ENCODE results near the gene CCDC15. TPM values are rescaled to one million over a fixed set of nuclear protein-coding genes. Genes with fewer than 3 reads are reported as not detected.

Gene CCDC15
- total RNA-seq, 3 donors from 2014 or later = 0.73 to 1.8 (median 1.6) TPM

- no peak for DNase-seq
- intact Hi-C loops (cut with DNase I, micrococcal nuclease) = no loop called here
- Histone ChIP-seq H3K4me3 (no peak overlapping the region), H3K9me3 (no peaks in the 10 kb centered on the region), H3K4me1 (ENCODE audit: low read depth) (peaks cover 4% of the 10 kb centered on the region), H3K36me3 (ENCODE audit: low read depth) (no peaks in the 10 kb centered on the region)
- TF ChIP-seq, protein P1, sequence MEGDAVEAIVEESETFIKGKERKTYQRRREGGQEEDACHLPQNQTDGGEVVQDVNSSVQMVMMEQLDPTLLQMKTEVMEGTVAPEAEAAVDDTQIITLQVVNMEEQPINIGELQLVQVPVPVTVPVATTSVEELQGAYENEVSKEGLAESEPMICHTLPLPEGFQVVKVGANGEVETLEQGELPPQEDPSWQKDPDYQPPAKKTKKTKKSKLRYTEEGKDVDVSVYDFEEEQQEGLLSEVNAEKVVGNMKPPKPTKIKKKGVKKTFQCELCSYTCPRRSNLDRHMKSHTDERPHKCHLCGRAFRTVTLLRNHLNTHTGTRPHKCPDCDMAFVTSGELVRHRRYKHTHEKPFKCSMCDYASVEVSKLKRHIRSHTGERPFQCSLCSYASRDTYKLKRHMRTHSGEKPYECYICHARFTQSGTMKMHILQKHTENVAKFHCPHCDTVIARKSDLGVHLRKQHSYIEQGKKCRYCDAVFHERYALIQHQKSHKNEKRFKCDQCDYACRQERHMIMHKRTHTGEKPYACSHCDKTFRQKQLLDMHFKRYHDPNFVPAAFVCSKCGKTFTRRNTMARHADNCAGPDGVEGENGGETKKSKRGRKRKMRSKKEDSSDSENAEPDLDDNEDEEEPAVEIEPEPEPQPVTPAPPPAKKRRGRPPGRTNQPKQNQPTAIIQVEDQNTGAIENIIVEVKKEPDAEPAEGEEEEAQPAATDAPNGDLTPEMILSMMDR (IDR thresholded peaks at IDR 0.05) = no peak
- no peak for ATAC-seq
These were observed 119.8 kb downstream of the CCDC15 start for GRCh38 chr11:125073616-125074483.

- Histone ChIP-seq H3K4me3 (no peak overlapping the region), H3K36me3 (ENCODE audit: low read depth) (no peaks in the 10 kb centered on the region), H3K9me3 (no peaks in the 10 kb centered on the region), H3K4me1 (ENCODE audit: low read depth) (peaks cover 4% of the 10 kb centered on the region)
- DNase-seq (no peak), ATAC-seq (no peak)
- TF ChIP-seq, protein P1 (IDR thresholded peaks at IDR 0.05) = no peak
- intact Hi-C loops (cut with DNase I, micrococcal nuclease) = no loop called here
These were observed 120.7 kb downstream of the CCDC15 start for GRCh38 chr11:125074511-125075241.

- H3K36me3 ChIP-seq (ENCODE audit: low read depth) = no peaks in the 10 kb centered on the region
- ATAC-seq (no peak), DNase-seq (no peak)
- intact Hi-C loops (cut with DNase I, micrococcal nuclease) = no loop called here
- TF ChIP-seq, protein P1 (IDR thresholded peaks at IDR 0.05) = no peak
- H3K4me1 ChIP-seq (ENCODE audit: low read depth) = peaks cover 4% of the 10 kb centered on the region
- no peak overlapping the region for H3K4me3 ChIP-seq
- H3K9me3 ChIP-seq = no peaks in the 10 kb centered on the region
These were observed 121.2 kb downstream of the CCDC15 start for GRCh38 chr11:125075242-125075625.

DNA sequence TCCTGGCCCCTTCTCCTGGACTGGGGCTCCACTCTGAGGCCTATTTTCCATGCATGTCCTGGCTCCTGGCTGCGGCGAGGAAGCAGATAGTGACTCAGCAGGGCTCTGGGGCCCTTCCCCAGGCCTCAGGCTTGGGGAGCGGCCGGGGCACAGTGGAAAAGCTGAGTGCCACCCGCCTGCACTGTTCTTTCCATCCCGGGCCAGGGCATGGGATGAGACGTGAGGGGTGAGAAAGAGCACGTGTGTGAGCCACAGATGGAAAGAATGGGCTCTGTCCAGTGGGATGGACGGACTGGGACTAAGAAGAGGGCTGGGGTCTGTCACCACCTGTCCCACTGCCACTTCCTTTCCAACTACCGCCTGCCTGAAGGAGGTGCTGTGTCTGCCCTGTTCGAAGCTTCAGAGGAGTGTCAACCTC is 121.9 kb downstream of the CCDC15 start:
- TF ChIP-seq, protein P1 (IDR thresholded peaks at IDR 0.05) = no peak
- DNase-seq (no peak), ATAC-seq (no peak)
- intact Hi-C loops (cut with DNase I, micrococcal nuclease) = no loop called here
- Histone ChIP-seq H3K36me3 (ENCODE audit: low read depth) (no peaks in the 10 kb centered on the region), H3K9me3 (no peaks in the 10 kb centered on the region), H3K4me3 (no peak overlapping the region), H3K4me1 (ENCODE audit: low read depth) (peaks cover 4% of the 10 kb centered on the region)

GRCh38 chr11:125076378-125076945 is 122.5 kb downstream of the CCDC15 start:
- intact Hi-C loops (cut with DNase I, micrococcal nuclease) = no loop called here
- TF ChIP-seq, protein P1 (IDR thresholded peaks at IDR 0.05) = no peak
- Histone ChIP-seq H3K9me3 (no peaks in the 10 kb centered on the region), H3K4me1 (ENCODE audit: low read depth) (peaks cover 1% of the 10 kb centered on the region), H3K4me3 (no peak overlapping the region), H3K36me3 (ENCODE audit: low read depth) (no peaks in the 10 kb centered on the region)
- no peak for ATAC-seq
- DNase-seq = no peak
